Measurements from ENCODE around the gene PEAR1.
A peak's percentile ranks its signal among the peaks of the same experiment; 100 is the strongest.

Gene PEAR1

DNA sequence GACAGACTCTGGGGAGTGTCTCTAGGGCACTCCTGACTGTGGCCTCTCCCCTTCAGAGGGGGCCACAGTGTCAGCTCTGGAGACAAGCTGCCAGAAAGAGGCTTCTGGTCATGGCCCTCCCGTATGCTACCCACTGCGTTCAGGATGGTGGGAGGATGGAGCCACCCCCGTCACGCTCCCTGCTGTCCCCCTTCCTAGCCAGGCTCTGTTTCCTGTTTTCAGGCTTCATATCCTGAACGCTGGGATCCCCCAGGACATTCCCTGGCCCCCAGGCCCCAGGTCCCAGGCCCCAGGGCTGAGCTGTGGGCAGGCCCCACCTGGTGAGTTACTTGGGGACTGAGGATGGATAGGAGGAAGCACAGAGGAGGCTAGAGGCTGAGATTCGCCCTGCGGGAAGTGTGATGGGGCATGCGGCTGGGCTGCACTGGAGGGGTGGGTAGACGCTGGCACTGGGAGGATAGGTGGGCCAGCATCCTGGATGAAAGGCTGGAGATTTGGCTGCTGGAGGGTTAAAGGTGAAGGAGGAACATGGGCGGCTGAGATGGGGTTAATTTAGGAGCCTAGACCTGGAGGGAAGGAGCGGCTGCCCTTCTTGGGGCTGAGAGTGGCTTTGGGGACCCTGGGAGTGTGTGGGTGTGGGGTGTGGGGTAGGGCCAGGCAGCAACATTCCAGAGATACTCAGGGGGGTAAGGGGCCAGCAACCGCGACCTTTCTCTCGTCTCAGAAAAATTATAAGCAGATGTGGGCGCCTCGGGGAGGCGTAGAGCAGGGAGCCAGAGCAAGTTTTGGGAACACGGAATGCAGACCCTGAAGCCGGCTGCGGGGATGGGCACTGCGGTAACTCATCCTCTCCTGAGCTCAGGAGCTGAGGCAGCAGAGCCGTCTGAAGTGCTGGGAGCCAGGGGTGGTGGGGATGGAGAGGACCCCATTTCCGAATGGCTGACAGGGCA is 8.7 kb downstream of the PEAR1 start:
- no peak for DNase-seq

DNA sequence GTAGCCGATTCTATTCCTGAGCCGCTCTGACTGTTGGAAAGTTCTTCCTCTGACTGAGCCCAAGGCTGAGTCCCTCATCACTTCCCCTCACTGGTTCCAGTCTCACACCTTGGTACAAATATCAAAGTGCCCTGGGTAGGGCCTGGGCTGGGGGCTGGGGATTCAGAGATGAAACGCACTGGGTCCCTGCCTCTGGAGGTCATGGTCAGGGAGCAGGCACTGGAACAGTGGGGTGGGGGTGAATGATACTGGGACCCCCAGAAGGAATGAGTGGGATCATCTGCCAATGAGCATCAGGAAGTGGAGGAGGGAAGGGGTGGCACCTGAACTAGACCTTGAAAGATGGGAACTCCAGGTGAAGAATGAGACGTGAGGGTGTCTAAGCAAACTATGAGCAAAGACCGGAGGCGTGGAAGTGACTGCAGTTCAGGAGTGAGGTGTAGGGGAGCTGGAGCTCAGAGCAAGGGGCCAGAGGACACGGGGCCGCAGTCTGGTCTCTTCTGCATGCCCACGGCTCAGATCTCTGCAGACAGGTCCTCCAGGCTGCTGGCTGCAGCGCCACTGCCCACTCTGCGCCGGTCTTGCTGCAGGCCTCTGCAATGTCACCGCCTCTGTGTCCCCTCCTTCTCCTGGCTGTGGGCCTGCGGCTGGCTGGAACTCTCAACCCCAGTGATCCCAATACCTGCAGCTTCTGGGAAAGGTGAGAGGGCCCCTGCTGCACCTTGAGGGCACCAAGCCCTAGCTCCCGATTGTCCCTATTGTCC is 10.0 kb downstream of the PEAR1 start:
- DNase-seq = no peak

DNA sequence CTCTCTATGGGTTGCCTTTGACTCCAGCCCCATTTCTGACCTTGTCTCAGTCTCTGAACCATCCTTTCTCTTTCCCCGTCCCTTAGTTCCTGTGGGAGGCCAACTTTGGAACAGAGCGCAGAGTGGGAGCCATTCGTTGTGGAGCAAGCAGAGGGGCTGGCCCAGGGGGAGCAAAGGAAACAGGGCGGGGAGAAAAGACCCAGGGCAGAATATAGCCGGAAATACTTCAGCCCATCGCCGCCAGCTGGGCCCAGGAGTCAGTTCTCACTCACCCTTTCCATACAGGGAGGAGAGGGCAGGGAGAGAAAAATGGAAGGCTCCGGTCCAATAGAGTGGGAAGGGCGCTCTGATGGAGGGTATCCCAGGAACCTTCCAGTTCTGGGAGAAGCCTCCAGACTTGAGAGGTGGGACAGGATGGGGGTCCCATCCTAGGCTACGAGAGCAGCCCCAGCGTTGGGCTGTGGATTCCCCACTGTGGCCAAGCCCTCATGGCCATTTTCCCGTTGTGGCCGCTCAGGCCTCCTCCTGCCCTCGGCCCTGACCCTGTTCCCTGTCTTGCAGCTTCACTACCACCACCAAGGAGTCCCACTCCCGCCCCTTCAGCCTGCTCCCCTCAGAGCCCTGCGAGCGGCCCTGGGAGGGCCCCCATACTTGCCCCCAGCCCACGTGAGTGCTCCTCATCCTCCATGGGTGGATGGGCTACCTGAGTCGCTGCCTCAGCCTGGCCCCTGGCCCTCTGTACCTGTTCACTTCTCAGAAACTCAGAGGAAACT is 10.9 kb downstream of the PEAR1 start:
- no peak for DNase-seq

DNA sequence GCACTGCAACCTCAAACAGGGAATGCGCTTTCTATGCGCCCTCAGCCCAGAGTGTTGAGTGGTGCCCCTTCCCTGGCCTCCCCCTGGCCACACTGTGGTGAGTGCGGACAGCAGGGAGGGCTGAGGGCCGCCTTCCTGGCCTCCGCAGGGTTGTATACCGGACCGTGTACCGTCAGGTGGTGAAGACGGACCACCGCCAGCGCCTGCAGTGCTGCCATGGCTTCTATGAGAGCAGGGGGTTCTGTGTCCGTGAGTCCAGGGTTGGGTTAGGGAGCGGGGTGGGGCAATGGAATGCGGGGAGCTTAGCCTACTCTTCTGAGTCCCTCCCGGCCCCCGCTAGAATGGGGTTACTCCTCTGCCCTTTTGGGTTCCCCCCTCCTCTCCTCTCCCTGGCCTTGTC is 11.7 kb downstream of the PEAR1 start:
- no peak for DNase-seq

DNA sequence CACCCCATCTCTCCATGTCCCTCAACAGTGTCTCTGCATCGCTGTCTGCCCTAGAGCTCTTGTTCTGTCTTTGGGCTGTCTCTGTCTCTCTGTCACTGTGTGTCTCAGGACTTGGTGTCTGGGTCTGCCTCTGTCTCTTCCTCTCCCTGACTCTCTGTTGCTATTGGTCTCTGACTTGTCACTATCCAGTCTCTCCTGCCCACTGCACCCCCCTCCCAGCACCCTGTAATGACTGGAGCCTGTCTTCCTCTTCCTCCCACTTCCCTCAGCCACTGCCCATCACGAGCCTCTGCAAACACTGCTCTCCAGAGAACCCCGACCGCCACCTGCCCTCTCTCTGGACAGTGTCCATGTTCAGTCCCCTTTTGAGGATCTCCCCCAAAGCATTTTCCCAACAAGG is 12.1 kb downstream of the PEAR1 start:
- no peak for DNase-seq

DNA sequence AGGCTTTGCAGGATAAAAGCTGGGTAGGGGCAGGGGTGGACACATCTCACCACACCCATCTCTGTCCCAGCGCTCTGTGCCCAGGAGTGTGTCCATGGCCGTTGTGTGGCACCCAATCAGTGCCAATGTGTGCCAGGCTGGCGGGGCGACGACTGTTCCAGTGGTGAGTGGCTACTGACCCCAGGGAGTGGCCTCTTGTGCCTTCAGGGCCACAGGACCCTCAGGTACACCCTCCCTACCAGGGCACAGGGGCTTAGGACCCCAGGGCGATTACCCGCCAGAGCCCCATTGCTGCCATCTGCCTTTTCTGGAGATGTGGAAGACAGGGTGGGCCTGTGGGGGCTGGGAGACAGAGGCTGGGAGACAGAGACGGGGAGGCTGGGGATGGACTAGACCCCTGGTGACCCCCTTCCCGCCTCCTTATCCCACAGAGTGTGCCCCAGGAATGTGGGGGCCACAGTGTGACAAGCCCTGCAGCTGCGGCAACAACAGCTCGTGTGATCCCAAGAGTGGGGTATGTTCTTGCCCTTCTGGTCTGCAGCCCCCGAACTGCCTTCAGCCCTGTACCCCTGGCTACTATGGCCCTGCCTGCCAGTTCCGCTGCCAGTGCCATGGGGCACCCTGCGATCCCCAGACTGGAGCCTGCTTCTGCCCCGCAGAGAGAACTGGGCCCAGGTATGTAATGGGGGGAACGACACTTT is 12.8 kb downstream of the PEAR1 start:
- DNase-seq = no peak

DNA sequence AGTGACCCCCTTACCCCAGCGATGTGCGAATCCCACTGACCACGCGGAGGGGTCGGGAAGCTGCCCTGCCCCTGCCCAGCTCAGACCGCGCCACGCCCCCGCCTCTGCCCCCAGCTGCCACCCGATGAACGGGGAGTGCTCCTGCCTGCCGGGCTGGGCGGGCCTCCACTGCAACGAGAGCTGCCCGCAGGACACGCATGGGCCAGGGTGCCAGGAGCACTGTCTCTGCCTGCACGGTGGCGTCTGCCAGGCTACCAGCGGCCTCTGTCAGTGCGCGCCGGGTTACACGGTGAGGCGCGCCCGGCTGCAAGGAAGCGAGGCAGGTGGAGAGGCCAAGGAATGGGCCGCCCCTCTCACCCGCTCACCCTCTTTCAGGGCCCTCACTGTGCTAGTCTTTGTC is 15.0 kb downstream of the PEAR1 start:
- no peak for DNase-seq

DNA sequence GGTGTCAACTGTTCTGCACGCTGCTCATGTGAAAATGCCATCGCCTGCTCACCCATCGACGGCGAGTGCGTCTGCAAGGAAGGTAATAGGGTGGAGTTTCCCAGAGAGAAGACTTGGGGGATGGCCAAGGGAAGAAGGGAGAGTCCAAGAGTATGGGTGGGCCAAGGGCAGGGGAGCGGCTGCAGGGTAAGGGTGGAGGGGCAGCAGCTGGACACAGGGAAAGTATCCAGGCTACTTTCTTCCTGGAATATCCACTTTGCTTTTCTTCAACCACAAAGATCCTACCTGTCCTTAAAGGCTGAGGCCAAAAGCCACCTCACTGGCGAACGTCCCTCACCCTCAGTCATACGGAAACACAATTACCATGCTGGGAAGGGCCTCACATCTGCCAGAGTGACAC is 15.4 kb downstream of the PEAR1 start:
- no peak for DNase-seq

DNA sequence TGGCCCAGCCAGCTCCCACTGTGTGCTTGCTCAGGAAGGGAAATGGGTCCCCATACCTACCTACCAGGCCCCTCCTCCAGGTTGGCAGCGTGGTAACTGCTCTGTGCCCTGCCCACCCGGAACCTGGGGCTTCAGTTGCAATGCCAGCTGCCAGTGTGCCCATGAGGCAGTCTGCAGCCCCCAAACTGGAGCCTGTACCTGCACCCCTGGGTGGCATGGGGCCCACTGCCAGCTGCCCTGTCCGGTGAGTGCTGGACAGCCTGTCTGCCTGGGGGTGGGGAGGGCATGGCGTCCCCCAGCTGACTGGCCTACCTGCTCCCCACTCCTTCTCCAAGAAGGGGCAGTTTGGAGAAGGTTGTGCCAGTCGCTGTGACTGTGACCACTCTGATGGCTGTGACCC is 16.2 kb downstream of the PEAR1 start:
- DNase-seq = no peak

DNA sequence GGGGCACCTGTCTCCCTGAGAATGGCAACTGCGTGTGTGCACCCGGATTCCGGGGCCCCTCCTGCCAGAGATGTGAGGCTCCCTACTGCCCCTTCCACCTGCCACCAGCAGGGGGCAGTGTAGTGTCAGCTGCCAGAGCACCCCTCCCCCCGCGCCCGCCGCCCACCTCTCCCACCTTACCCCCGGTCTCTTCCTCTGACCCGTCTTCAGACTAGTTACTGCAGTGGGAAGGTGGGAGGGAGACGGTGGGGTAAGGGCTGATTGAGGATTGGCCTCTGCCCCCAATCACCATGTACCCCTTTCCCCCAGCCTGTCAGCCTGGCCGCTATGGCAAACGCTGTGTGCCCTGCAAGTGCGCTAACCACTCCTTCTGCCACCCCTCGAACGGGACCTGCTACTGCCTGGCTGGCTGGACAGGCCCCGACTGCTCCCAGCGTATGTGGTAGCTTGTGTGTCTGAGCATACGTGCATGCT is 16.8 kb downstream of the PEAR1 start:
- DNase-seq = peak; percentile 87

DNA sequence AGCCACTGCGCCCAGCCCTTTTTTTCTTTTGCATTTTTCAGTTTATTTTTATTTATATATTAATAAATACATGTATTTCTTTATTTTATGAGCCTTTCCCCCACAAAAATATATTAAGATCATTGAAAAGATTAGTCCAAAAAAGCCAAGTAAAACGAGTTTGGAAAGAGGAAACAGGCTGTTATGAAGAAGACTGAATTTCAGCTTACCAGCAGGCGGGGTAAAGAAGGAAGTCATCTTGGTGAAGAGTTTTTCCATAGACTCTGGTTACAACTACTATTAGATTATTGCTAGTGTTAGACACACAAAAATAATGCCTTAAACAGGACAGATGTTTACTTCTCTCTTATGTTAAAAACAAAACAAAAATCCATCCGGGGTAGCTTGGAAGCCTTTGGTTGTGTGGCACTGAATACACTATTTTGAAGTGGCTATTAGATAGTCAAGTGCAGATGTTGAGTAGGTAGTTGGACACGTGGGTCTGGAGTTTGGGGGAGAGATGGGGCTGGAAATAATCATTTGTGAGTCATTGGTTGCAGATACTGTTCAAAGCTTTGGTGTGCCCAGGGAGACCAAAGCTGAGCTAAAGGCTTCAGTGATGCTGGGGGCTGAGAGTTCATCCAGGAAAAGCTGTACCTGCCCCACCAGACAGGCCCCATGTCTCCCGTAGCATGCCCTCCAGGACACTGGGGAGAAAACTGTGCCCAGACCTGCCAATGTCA is 18.2 kb downstream of the PEAR1 start:
- DNase-seq = no peak

DNA sequence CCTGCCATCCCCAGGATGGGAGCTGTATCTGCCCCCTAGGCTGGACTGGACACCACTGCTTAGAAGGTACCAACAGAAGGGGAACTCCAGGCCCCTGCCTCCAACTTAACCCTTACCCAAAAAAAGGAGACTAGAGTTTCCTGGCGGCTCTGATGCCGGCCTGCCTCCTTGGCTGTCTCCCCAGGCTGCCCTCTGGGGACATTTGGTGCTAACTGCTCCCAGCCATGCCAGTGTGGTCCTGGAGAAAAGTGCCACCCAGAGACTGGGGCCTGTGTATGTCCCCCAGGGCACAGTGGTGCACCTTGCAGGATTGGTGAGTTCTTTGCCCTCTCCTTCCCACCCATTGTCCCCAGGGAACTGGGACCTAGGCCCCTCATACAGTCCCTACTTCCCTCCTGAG is 18.8 kb downstream of the PEAR1 start:
- no peak for DNase-seq

DNA sequence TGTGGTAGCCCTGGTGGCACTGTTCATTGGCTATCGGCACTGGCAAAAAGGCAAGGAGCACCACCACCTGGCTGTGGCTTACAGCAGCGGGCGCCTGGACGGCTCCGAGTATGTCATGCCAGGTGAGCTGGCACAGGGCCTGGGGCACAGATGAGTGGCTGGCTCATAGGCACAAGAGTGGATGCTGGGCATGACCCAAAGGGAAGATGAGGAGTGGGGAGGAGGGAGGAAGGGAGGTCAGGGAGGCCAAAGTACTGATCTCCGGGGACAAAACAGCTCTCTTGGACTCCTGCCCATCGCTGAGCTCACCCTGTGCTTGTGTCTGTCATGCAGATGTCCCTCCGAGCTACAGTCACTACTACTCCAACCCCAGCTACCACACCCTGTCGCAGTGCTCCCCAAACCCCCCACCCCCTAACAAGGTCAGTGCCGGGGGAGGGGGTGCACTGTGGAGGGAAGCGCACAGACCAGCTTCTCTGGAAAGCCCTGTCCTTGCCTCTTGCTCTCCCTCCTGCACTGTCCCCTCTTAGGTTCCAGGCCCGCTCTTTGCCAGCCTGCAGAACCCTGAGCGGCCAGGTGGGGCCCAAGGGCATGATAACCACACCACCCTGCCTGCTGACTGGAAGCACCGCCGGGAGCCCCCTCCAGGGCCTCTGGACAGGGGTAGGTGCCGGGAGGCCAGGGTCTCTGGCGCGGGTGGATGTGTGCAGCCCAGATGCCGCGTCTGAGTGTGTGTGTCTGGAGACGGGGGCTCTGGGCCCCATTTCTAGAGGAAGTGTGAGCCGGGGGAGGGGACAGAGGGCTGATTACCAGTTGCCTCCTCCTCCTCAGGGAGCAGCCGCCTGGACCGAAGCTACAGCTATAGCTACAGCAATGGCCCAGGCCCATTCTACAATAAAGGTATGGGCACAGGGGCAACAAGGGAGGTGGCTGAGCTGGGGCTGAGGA is 19.6 kb downstream of the PEAR1 start:
- DNase-seq = no peak

DNA sequence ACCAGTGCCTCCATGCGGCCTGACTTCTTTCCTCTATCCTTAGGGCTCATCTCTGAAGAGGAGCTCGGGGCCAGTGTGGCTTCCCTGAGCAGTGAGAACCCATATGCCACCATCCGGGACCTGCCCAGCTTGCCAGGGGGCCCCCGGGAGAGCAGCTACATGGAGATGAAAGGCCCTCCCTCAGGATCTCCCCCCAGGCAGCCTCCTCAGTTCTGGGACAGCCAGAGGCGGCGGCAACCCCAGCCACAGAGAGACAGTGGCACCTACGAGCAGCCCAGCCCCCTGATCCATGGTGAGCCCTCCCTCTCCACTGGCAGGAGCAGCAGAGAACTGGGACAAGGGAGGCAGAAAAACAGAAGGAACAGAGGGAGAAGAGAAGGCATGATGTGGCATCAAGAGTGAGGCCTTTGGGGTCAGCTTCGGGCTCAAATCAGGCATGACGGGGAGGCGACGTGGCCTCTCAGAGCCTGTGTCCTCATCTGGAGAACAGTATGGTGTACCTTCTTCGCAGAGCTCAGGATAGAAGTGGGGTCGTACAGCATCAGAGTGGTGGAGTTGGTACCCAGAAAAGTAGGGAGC is 20.4 kb downstream of the PEAR1 start:
- DNase-seq = no peak

DNA sequence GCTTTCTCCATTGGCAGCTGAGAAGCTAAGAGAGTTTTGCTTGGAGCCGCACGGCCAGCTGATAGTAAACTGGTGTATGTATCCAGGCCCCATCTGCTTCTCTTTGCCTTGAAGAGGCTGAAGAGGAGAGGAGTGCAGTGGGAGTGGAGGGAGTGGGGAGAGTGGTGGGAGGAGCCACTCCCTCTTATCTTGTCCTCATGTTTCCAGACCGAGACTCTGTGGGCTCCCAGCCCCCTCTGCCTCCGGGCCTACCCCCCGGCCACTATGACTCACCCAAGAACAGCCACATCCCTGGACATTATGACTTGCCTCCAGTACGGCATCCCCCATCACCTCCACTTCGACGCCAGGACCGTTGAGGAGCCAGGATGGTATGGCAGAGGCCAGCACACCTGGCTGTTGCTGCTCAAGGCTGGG is 20.9 kb downstream of the PEAR1 start:
- DNase-seq = no peak

DNA sequence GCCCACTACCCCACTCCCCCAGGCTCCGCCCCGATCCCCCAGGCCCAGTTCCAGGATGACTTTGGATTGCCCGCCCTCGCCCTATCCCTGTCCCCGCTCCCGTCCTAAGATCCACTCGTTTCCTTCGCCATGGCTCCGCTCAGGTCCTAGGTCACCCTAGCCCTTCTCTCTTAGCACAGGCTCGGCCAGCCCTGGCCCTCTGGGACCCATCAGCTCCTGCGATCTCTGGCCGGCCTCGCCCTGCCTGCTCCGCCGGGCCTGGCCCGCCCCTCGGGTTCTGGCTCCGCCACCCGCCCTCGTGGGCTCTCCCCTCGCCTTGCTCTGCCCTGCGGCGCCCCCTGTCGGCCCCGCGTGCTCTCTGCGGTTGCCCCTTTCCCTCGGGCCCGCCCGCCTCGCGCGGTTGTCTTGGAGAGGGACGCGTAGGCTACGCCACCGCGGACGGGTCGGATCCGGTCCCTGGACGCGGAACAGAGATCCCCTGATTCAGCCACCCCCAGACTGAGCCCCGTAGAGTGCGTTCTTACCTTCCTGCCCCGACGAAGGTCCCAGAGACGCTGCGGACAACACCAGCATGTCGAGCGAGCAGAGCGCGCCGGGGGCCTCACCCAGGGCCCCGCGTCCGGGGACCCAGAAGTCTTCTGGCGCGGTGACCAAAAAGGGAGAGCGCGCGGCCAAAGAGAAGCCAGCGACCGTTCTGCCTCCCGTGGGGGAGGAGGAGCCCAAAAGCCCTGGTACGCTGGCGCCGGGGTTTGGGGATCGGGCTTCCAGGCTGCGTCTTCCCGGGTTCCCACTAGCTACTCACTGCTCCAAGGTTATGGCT is 26.9 kb downstream of the PEAR1 start, which contains the start of gene LRRC71:
LRRC71 (plus strand) TSS at position 400 of the 820 bp plus-strand sequence; CDS start at position 572, 172 bp downstream.
- DNase-seq = peak; percentile 82

DNA sequence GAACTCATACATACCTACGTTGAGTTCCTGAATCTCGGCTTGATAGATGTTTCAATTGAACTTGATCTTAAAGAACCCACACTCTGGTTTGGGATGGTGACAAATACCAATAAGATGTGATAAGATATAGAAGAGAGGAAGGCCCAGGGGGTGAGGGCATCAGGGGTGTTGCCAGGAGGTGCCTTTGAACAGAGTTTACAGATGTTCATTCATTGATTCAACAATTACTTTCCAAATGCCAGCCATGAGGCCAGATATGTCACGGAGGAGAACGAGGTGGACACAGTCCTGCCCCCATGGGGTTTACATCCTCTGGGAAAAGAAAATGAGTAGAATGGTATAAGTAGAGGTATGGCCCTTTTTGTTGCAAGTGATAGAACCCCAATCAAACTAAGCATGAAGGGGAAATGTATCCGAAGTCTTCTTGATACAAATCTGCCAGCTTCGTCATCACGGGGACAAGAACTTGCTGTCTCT is 27.6 kb downstream of the PEAR1 start:
- no peak for DNase-seq

DNA sequence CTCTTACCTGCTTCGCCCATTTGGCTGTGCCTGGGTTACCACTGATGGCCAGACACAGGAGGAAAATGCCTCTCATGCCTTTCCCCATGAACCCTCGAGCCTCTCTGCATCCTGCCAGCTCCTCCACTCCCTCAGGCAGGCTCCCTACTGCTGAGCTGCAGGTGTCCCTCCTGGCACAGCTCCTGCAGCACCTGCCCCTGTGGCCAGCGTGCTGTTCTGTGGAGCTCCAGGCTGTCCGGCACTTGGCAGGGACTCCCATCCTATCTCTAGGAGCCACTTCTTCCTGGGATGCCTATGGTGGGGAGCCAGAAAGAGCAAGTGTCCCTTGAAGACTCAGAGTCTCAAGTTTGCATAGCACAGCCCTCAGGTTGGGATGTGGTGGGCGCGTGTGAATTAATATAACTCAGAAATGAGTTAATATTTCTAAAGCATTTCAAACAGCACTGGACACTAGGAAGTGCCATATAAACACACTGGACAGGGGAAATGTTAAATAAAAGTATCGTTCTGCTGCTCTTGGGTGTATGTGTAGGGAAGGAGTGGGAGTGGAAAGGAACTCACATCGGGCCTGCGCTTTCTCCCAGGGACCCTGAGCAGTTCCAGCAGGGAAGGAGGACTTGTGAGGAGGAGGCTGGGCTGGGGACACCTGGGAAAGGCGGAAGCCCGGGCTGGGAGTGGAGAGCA is 29.6 kb downstream of the PEAR1 start:
- no peak for DNase-seq
